NCI-H82 treated with DMSO at 0.1 percent for 48 hours (cell line): ENCODE measurements around the gene MASP1.

Experiments
- DNase-seq: peaks from one replicate; lab custom pipeline; 2025; ENCODE audit not compliant: unreplicated experiment; lab: John Stamatoyannopoulos, UW

MASP1 gene, protein sequence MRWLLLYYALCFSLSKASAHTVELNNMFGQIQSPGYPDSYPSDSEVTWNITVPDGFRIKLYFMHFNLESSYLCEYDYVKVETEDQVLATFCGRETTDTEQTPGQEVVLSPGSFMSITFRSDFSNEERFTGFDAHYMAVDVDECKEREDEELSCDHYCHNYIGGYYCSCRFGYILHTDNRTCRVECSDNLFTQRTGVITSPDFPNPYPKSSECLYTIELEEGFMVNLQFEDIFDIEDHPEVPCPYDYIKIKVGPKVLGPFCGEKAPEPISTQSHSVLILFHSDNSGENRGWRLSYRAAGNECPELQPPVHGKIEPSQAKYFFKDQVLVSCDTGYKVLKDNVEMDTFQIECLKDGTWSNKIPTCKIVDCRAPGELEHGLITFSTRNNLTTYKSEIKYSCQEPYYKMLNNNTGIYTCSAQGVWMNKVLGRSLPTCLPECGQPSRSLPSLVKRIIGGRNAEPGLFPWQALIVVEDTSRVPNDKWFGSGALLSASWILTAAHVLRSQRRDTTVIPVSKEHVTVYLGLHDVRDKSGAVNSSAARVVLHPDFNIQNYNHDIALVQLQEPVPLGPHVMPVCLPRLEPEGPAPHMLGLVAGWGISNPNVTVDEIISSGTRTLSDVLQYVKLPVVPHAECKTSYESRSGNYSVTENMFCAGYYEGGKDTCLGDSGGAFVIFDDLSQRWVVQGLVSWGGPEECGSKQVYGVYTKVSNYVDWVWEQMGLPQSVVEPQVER

DNA sequence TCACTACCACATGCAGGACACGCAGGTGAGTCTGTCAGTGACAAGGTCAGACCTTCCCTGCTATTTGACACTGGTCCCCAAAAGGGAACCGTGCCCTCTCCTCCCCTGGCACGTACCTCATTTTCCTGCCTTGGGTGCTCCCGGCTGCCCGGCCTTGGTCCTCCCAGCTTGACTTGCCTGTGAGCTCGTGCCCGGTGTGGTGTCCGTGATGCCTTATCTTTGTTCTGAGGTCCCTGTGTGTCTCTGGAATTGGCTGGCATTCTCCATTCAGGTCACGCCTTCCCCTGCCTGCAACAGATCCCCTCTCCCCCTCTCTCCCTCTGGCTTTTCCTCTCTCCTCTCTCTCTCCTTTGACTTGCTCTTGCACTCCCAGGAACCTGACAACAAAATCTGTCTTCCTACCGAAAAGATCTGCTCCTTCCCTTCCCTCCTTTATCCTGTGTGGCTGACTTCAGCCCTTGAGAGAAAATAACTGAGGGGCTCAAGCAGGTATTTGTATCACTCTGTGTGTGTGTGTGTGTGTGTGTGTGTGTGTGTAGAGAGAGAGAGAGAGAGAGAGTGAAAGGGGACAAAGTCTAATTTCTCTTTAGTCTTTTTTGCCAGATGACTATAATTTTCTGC is at the start of gene MASP1:
Gene MASP1 (minus strand): TSS at position 226 of the 621 bp plus-strand sequence. CDS start 105 bp downstream, at position 121.
- no peak for DNase-seq

DNA sequence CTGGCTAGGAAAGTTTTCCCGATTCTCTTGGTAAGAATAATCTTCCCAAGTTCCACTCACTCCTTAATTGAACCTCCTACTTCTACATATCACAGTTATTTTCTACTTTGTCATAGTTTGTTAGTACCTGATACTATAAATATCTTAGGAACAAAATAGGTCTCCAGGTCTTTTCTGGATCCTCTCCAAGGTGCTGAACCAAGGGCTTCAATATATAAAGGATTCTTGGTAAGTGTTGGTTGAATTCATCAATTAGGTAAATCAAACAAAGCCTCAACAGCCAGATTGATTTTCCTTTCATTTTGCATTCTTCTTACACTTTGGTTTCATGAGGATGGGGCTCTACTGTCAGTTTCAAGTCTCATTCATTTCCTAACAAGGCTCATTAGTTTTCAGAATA is 49.0 kb upstream of the MASP1 start:
- no peak for DNase-seq

DNA sequence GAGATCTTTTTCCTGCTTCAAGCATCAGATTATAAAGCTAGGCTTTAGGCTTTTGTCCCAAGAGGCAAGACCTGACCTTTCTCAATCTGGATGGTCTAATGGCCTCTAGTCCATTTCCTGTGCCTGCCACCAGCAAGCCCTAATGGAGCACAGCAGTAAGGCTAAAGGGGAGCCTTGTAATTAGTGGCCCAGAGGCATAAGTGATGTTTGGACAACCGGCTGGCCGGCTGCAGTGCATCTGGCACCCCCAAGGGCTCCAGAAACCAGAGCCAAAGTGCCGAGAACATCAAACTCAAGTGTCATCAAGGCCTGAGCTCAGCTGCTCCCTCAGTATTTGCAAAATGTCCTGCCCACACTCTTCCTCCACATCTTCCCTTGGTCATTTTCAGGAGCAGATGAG is 44.8 kb upstream of the MASP1 start:
- no peak for DNase-seq

DNA sequence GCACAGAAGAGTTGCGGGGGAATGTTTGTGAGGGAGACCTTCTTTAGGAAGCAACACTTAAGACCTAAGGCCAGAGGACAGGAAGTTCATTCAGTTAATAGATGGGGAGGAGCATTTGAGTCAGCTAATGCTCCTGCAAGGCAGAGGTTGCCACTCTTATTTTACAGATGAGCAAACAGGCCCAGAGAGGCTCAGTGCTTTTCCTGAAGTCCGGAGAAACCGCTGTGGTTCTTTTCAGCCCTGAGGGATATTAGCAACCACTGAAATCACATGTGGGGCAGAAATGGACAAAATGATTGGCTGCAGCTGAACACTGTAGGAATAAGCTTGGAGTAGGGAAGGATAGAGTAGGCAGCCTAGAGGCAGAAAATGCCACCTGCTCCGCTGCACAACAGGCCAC is 43.4 kb upstream of the MASP1 start:
- DNase-seq = no peak

DNA sequence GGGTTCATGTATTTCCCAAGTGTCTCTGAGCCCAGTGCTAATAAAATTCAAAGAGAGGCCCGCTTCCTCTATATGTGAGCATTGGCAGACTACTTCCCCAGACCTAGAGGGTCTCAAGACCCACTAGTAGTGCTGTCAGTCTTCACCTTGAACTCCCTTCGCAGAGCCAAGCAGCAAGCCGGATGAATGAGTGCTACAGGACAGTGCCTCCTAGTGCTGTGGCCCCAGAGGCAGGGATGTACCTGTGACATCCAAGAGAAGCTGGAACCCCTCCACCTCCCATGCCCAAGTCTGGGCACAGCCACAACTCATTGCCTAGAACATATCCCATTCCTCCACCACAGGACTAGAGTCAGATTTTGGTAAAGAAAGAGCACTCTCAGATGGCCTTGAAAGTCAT is 37.2 kb upstream of the MASP1 start:
- DNase-seq = no peak

DNA sequence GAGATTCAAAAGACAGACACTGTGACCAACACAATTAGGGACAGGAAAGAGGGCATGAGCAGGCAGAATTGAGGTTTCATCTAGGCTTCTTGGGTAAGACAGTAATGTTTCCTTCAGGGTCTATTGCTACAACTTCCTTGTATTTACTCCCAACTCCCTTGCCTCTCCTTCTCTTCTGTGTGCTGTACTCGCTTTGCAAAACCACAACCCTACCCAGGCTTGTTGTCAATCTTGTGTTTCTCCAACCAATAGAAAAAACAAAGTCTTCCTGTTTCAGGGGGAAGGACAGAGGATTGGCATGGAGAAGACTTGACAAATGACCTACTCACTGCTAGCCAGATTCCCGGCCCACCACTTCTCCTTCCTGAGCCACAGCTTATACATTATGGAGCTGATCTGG is 36.3 kb upstream of the MASP1 start:
- DNase-seq = no peak

DNA sequence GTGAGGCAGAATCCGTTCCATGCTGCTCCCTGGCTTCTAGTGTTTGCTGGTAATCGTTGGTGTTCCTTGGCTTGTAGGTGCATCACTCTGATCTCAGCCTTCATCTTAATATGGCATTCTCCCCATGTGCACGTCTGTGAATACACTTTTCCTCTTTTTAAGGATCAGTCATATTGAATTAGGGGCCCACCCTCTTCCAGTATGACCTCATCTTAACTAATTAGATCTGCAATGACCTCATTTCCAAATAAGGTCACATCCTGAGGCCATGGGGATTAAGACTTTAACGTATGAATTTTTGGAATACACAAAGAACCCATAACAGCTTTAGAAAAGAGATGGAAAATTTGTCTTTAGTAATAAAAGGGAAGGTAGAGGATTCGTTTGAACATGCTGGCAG is 34.1 kb upstream of the MASP1 start:
- no peak for DNase-seq

DNA sequence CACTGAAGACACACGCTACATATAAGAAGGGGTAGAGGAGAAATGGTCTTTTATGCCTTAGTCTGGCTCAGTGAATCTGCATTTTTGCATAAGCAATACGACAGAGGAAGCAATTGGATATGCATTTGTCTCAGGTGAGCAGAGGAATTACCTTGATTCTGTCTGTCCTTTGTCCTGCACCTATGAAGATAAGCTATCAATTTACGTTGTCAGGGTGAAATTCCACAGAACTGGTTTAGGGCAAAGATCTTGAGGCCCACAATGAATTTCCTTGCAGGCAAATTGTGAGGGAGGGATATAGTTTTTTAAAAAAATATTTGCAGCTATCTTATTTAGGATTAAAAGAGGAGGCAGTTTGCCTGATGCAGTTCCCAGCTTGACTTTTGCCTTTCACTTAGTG is 31.6 kb upstream of the MASP1 start:
- no peak for DNase-seq

DNA sequence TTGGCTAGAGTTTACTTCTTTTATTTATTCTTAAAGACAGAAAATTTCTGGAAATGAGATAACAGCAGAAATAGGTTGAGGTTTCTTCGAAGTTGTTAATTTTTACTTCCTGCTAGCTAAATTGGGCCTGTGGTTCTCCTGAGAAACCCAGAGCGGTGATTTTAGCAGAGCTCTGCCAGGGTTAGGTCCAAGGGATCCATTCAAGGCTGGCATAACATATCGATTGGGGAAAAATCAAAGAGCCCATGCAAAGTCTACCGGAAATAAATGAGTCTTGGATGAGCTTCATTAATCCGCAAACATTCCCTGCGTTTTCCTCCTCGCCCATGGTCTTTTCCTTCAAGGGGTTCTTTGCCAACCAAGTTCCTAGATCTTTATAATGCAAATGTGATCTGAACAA is 30.8 kb upstream of the MASP1 start:
- no peak for DNase-seq

DNA sequence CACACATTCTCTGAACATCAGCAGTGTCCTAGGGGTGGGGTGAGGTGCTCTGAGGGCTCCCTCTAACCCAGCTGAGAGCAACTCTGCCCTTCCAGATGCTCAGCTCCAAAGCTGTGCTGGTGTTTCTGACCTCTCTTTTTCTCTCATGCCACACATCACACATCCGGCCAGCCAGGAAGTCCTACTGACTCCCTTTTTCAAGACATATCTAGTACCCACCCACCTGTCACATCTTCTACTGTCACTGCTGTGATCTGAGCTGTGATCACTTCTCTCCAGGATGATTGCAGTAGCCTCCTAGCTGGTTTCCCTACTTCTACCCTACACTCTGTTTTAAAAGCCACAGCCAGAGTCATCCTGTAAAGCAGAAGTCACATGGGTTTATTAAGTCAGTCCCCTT is 30.2 kb upstream of the MASP1 start:
- no peak for DNase-seq

DNA sequence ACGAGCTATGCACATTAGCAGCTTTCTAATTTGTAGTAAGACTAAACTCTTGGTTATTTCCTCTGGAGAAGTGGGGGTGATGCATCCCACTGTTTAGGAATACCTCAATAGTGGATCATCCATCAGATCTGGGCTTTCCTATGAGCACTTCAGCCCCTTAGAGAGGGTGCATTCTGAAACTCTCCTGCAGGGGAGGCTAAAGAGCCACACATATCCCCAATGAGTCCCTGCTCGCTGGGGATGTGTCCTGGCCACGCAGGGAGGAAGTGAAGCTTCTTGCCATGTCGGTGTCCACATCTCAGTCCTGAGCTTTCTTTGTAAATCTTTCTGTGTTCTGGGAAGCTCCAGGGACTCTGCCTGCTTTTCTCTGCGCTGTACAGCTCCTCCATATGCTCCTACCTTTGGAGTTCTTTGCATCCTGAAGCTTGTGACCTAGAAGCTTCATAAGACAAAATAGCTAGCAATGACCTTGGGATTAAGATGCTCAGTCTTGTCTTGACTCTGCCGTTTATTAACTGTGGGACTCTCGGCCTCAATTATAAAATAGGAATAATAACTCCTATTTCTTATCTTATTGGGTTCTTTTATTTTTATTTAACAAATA is 28.3 kb upstream of the MASP1 start:
- DNase-seq = peak; percentile 11

DNA sequence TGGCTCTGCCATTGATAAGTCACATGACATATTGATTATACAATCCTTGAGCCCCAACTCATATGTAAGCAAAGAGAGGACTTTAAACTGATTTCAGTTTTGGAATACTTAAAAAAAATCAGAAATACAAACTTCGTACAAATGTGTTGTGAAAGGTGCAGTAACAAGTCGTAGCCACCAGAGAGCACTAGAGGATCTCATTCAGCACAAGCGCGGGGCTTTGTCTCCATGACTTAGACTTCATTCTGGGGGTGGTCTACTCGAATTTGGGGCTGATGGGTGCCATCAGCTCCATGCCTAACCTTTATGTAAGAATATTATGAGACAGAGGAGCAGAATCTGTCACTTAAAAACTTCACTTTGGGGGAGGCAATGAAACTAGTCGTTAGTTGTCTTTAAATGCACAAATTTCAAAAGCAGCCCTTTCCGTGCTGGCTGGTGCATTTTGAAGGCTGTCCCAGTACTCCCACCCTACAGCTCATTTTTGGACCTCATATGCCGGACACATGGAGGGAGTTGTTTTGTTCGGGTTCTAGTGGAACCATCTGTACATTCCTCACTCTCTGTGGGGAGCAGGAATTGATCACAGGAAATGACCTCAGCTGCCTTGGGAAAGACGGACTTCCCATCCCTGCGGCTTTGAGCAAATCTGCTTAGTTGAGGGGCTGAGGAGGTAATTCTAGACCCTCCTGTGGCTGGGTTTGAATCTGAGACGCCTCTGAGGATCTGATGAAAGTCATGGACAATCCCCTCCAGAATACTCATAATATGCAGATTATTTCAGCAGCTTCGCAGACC is 27.5 kb upstream of the MASP1 start:
- DNase-seq = no peak

DNA sequence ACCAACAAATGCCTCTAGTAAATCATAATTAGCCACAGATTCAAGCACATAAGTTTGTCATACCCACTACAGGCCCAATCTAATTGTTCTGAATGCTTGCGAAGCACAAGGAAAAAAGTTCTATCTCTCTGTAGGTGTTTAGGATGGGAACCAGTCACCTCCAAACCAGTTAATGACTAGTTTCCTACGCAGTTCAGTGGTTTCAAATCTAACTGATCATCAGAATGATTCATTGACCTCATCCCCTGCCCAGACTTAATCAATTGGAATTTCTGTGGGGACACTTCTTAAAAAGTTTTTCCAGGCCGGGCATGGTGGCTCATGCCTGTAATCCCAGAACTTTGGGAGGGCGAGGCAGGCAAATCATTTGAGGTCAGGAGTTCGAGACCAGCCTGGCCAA is 24.3 kb upstream of the MASP1 start:
- DNase-seq = no peak

DNA sequence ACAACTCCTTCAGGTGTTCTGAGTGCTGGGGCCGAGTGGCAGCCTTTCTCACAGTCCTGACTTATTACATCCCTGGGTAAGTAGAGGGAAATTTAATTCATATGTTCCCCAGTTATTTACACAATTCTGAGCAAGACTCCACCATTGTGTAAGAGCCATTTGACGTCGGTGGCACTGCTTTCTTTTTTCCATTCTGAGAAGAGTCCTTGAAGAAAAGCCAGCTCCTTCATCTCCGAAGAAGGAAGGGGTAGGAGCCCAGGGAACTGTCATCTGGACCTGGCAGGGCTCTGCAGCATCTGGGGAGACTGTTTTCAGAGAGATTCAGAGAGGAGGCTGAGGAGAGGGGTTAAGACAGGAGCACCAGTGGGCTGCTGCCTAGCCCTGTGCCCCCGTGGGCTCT is 22.6 kb upstream of the MASP1 start:
- no peak for DNase-seq

DNA sequence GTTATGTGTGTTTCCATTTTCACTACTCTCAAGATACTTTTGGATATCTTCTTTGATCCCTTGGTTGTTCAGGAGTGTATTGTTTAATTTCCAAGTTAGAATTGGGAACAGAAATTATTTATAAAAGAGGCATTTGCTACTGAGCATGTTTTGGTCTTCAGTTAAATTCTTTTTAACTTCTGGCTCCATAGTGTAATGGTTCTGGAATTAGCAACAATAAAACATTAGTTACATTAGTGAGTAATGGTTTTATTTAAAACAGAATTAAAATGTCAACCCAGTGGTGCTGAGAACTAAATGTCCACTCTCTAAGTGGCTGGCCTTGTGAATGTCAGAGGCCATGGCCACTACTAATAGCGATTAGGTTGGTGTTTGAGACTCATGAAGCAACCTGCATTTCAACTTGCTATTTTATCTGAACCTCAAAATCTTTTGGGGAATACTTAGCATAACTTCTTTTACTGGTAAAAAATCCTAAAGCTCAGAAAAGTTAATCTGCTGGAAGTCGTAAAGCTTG is 19.5 kb upstream of the MASP1 start:
- DNase-seq = no peak

DNA sequence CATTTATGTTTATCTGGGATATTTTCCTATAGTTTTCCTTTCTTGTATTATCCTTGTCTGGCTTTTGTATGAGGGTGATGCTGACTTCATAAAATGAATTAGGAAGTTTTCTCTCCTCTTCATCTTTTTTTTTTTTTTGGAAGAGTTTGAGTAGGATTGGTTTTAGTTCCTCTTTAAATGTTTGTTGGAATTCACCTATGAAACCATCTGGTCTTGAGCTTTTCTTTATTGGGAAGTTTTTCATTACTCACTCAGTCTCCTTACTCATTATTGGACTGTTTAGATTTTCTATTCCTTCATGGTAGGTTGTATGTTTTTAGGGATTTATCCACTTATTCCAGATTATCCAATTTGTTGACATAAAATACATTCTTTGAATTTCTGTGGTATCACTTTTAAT is 18.7 kb upstream of the MASP1 start:
- no peak for DNase-seq

DNA sequence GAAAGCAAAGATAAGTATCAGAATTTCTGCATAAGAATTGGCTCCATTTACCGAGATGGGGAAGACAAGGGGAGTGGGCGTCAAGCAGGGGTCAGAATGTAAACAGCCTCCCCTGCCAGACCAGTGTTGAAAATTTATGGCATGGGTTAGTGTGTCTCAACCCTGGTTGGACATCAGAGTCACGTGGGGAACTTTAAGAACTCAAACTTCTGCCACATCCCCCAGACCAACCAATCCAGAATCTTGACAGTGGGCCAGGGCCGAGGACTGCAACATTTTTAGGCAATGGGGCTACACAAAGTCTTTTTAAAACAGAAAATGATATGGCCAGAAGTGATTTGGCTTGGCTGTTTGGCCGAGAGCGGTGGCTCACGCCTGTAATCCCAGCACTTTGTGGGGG is 14.3 kb upstream of the MASP1 start:
- DNase-seq = no peak

DNA sequence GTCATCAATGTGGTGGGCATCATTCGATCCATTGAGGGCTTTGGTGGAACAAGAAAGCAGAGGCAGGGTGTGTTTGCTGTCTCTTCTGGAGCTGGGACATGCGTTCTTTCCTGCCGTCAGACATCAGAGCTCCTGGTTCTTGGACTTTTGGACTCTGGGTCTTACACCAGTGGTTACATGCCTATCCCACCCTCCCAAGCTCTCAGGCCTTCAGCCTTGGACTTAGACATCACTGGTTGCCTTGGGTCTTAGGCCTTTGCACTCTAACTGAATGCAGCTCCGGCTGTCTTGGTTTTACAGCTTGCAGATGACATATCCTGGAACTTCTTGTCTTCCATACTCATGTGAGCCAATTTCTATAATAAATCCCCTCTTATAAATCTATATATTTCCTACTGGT is 8.1 kb upstream of the MASP1 start:
- no peak for DNase-seq

DNA sequence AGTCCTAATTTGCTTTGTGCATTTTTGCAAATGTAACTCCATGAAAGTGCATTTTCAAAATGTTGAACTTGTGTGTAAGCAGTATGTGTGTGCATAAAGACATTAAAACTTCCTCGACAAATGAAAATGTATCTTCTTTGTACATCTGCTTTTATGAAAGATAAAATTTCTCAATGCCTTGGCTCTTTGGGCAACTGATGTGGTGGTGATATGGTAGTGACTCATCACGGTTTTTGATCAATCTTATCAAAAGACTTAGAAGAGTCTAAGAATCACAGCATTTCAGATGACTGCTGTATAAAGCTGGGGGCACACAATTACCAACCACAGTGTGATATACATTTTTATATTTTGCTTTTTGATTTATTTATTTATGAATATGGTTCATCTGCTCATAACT is 5.4 kb upstream of the MASP1 start:
- no peak for DNase-seq

DNA sequence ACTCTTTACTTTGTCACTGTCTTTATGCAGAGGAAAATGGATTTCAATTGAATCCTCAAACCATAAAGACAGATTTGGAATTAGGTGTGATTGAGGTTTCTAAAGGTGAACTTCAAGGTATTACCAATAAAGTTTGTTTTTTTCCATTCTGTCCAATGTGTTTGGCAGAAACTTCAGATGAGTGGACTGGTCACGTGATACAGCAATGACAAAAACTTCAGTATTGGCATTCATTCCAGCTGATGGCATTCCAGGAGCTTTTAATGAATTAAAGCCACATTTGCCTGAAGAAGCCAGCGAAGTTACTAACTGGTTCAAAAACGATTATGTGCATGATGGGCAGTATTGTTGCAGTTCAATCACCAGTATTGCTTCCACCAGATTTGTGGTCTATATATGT is 4.5 kb upstream of the MASP1 start:
- DNase-seq = no peak
